ENCODE measurements around the gene UCP2.
"Not testable (repeated sequence)": the region's sequence is repeated elsewhere in the genome, so short reads cannot be mapped to it uniquely, and the experiment has no call there.

UCP2 gene

GRCh38 chr11:73989156-73989555 lies 6.5 kb upstream of the UCP2 start:
- Mint-ChIP-seq H3K36me3 (ENCODE audit: low read depth) (no peaks in the 10 kb centered on the region), H3K9me3 (no peaks in the 10 kb centered on the region), H3K27me3 (ENCODE audit: low read depth) (peaks cover 9% of the 10 kb centered on the region), H3K4me1 (peaks cover under 1% of the 10 kb centered on the region), H3K27ac (no peak overlapping the region), H3K4me3 (no peak overlapping the region)
- no peak for TF ChIP-seq CTCF (IDR thresholded peaks at IDR 0.05; ENCODE audit: unreplicated experiment in 3 of 3)

GRCh38 chr11:73988227-73988626 lies 5.6 kb upstream of the UCP2 start:
- no peaks in the 10 kb centered on the region for H3K9me3 Mint-ChIP-seq
- H3K4me3 Mint-ChIP-seq, result no peak overlapping the region
- peaks cover 9% of the 10 kb centered on the region for H3K27me3 Mint-ChIP-seq (ENCODE audit: low read depth)
- TF ChIP-seq CTCF (IDR thresholded peaks at IDR 0.05; ENCODE audit: unreplicated experiment in 3 of 3), result no peak
- no peaks in the 10 kb centered on the region for H3K36me3 Mint-ChIP-seq (ENCODE audit: low read depth)
- H3K27ac Mint-ChIP-seq, result no peak overlapping the region
- peaks cover 8% of the 10 kb centered on the region for H3K4me1 Mint-ChIP-seq

GRCh38 chr11:73985661-73986060 lies 3.0 kb upstream of the UCP2 start:
- H3K36me3 Mint-ChIP-seq (ENCODE audit: low read depth), result not testable (repeated sequence)

GRCh38 chr11:73983741-73984538 lies 1.3 kb upstream of the UCP2 start:
- peaks cover 1% of the 10 kb centered on the region for H3K36me3 Mint-ChIP-seq (ENCODE audit: low read depth)
- peak overlapping the region; percentile 91 to 94 (median 92) for H3K4me3 Mint-ChIP-seq
- peaks cover 38% of the 10 kb centered on the region for H3K4me1 Mint-ChIP-seq
- H3K27me3 Mint-ChIP-seq (ENCODE audit: low read depth), result peaks cover 7% of the 10 kb centered on the region
- no peak for TF ChIP-seq CTCF (IDR thresholded peaks at IDR 0.05; ENCODE audit: unreplicated experiment in 3 of 3)
- no peaks in the 10 kb centered on the region for H3K9me3 Mint-ChIP-seq
- H3K27ac Mint-ChIP-seq, result peak overlapping the region; percentile 70 to 95 (median 94)

More at GRCh38 chr11:73985661-73986060, 3.0 kb upstream of the UCP2 start:
- H3K4me1 Mint-ChIP-seq, result peaks cover 25% of the 10 kb centered on the region
- not testable (repeated sequence) for H3K27me3 Mint-ChIP-seq (ENCODE audit: low read depth); H3K4me3 Mint-ChIP-seq; H3K9me3 Mint-ChIP-seq; H3K27ac Mint-ChIP-seq

GRCh38 chr11:73982990-73983740 lies 522 bp upstream of the UCP2 start:
- Mint-ChIP-seq H3K9me3 (no peaks in the 10 kb centered on the region), H3K4me1 (peaks cover 40% of the 10 kb centered on the region), H3K27me3 (ENCODE audit: low read depth) (peaks cover 7% of the 10 kb centered on the region), H3K4me3 (peak overlapping the region; percentile 91 to 94 (median 92)), H3K27ac (peak overlapping the region; percentile 70 to 95 (median 94)), H3K36me3 (ENCODE audit: low read depth) (peaks cover 3% of the 10 kb centered on the region)
- TF ChIP-seq CTCF (IDR thresholded peaks at IDR 0.05; ENCODE audit: unreplicated experiment in 3 of 3), result no peak

- Mint-ChIP-seq H3K36me3 (ENCODE audit: low read depth) (peaks cover 13% of the 10 kb centered on the region), H3K27ac (peak overlapping the region; percentile 69 to 95 (median 91)), H3K27me3 (ENCODE audit: low read depth) (peaks cover 7% of the 10 kb centered on the region), H3K4me1 (peaks cover 40% of the 10 kb centered on the region), H3K4me3 (peak overlapping the region; percentile 91 to 97 (median 93)), H3K9me3 (no peaks in the 10 kb centered on the region)
- TF ChIP-seq CTCF (IDR thresholded peaks at IDR 0.05; ENCODE audit: unreplicated experiment in 3 of 3), result no peak
Measured at GRCh38 chr11:73981051-73981805, 1.4 kb downstream of the UCP2 start.
